ENCODE measurements around the gene ZNF483.
"Not testable (repeated sequence)": the region's sequence is repeated elsewhere in the genome, so short reads cannot be mapped to it uniquely, and the experiment has no call there.

Gene ZNF483

GRCh38 chr9:111525056-111525977, at the start of gene ZNF483:
TSS of gene ZNF483 (plus strand) at chr9:111525179. CDS start at chr9:111527396, 2,217 bp downstream.
- peak; percentile 38 to 75 for DNase-seq (ENCODE audit: low spot score in 2 of 2)
- peaks cover 16% of the 10 kb centered on the region for H3K36me3 Mint-ChIP-seq
- H3K27ac Mint-ChIP-seq = peak within 1 kb of the TSS; percentile 93
- ATAC-seq = peak; percentile 67
- H3K4me1 Mint-ChIP-seq = peaks cover 28% of the 10 kb centered on the region
- H3K9me3 Mint-ChIP-seq = peaks cover 2% of the 10 kb centered on the region
- H3K4me3 Mint-ChIP-seq = peak within 1 kb of the TSS; percentile 87

- Mint-ChIP-seq H3K4me3 (no peak overlapping the region), H3K36me3 (no peaks in the 10 kb centered on the region), H3K27ac (no peak overlapping the region), H3K4me1 (peaks cover 57% of the 10 kb centered on the region), H3K9me3 (no peaks in the 10 kb centered on the region)
- no peak for DNase-seq (ENCODE audit: low spot score in 2 of 2)
- no peak for ATAC-seq
Measured at GRCh38 chr9:111475195-111475594, 49.8 kb upstream of the ZNF483 start.

- H3K4me3 Mint-ChIP-seq = no peak overlapping the region
- H3K4me1 Mint-ChIP-seq = peaks cover 61% of the 10 kb centered on the region
- no peak for DNase-seq (ENCODE audit: low spot score in 2 of 2)
- peaks cover 20% of the 10 kb centered on the region for H3K36me3 Mint-ChIP-seq
- no peaks in the 10 kb centered on the region for H3K9me3 Mint-ChIP-seq
- no peak overlapping the region for H3K27ac Mint-ChIP-seq
- ATAC-seq = no peak
Measured at GRCh38 chr9:111477677-111478076, 47.3 kb upstream of the ZNF483 start.

- DNase-seq (ENCODE audit: low spot score in 2 of 2) = no peak
- Mint-ChIP-seq H3K27ac (peak overlapping the region; percentile 72), H3K9me3 (no peaks in the 10 kb centered on the region), H3K4me3 (peak overlapping the region; percentile 75), H3K36me3 (peaks cover 21% of the 10 kb centered on the region), H3K4me1 (peaks cover 43% of the 10 kb centered on the region)
- no peak for ATAC-seq
Measured at GRCh38 chr9:111481885-111482636, 42.9 kb upstream of the ZNF483 start.

- H3K27ac Mint-ChIP-seq = peak overlapping the region; percentile 72
- H3K9me3 Mint-ChIP-seq = no peaks in the 10 kb centered on the region
- peak; percentile 51 to 84 for DNase-seq (ENCODE audit: low spot score in 2 of 2)
- peak; percentile 56 for ATAC-seq
- peaks cover 35% of the 10 kb centered on the region for H3K4me1 Mint-ChIP-seq
- peak overlapping the region; percentile 75 for H3K4me3 Mint-ChIP-seq
- H3K36me3 Mint-ChIP-seq = peaks cover 21% of the 10 kb centered on the region
Measured at GRCh38 chr9:111482694-111483438, 42.1 kb upstream of the ZNF483 start.

- H3K36me3 Mint-ChIP-seq = peaks cover 21% of the 10 kb centered on the region
- H3K9me3 Mint-ChIP-seq = no peaks in the 10 kb centered on the region
- ATAC-seq (peak; percentile 53), DNase-seq (ENCODE audit: low spot score in 2 of 2) (no peak)
- peak overlapping the region; percentile 75 for H3K4me3 Mint-ChIP-seq
- no peak overlapping the region for H3K27ac Mint-ChIP-seq
- peaks cover 34% of the 10 kb centered on the region for H3K4me1 Mint-ChIP-seq
Measured at GRCh38 chr9:111483439-111483857, 41.5 kb upstream of the ZNF483 start.

GRCh38 chr9:111483858-111484571, 41.0 kb upstream of the ZNF483 start, which contains the start of gene ECPAS:
TSS of gene ECPAS (minus strand) at chr9:111484383. CDS start at chr9:111472918, 11,465 bp downstream.
- ATAC-seq (peak; percentile 85), DNase-seq (ENCODE audit: low spot score in 2 of 2) (peak; percentile 59 to 89)
- H3K9me3 Mint-ChIP-seq = no peaks in the 10 kb centered on the region
- H3K4me1 Mint-ChIP-seq = peaks cover 28% of the 10 kb centered on the region
- H3K4me3 Mint-ChIP-seq = peak within 1 kb of the TSS; percentile 75
- H3K27ac Mint-ChIP-seq = peak within 1 kb of the TSS; percentile 79
- H3K36me3 Mint-ChIP-seq = peaks cover 21% of the 10 kb centered on the region

GRCh38 chr9:111484572-111484894, 40.4 kb upstream of the ZNF483 start:
- Mint-ChIP-seq H3K27ac (peak overlapping the region; percentile 79), H3K36me3 (peaks cover 21% of the 10 kb centered on the region), H3K4me3 (peak overlapping the region; percentile 71), H3K4me1 (peaks cover 26% of the 10 kb centered on the region), H3K9me3 (no peaks in the 10 kb centered on the region)
- no peak for ATAC-seq
- no peak for DNase-seq (ENCODE audit: low spot score in 2 of 2)

GRCh38 chr9:111497196-111497595, 27.8 kb upstream of the ZNF483 start:
- not testable (repeated sequence) for H3K4me3 Mint-ChIP-seq; H3K36me3 Mint-ChIP-seq; H3K9me3 Mint-ChIP-seq; H3K4me1 Mint-ChIP-seq; ATAC-seq; H3K27ac Mint-ChIP-seq; DNase-seq (ENCODE audit: low spot score in 2 of 2)

- H3K36me3 Mint-ChIP-seq = no peaks in the 10 kb centered on the region
- DNase-seq (ENCODE audit: low spot score in 2 of 2) = no peak
- no peak overlapping the region for H3K27ac Mint-ChIP-seq
- no peaks in the 10 kb centered on the region for H3K9me3 Mint-ChIP-seq
- H3K4me1 Mint-ChIP-seq = no peaks in the 10 kb centered on the region
- H3K4me3 Mint-ChIP-seq = no peak overlapping the region
- no peak for ATAC-seq
Measured at GRCh38 chr9:111501005-111501562, 23.9 kb upstream of the ZNF483 start.

- H3K4me3 Mint-ChIP-seq = no peak overlapping the region
- DNase-seq (ENCODE audit: low spot score in 2 of 2) = no peak
- no peaks in the 10 kb centered on the region for H3K36me3 Mint-ChIP-seq
- no peaks in the 10 kb centered on the region for H3K4me1 Mint-ChIP-seq
- no peaks in the 10 kb centered on the region for H3K9me3 Mint-ChIP-seq
- no peak overlapping the region for H3K27ac Mint-ChIP-seq
- no peak for ATAC-seq
Measured at GRCh38 chr9:111501648-111502047, 23.3 kb upstream of the ZNF483 start.

- Mint-ChIP-seq H3K36me3 (no peaks in the 10 kb centered on the region), H3K9me3 (no peaks in the 10 kb centered on the region), H3K27ac (no peak overlapping the region), H3K4me1 (no peaks in the 10 kb centered on the region), H3K4me3 (no peak overlapping the region)
- DNase-seq (ENCODE audit: low spot score in 2 of 2) (no peak), ATAC-seq (no peak)
Measured at GRCh38 chr9:111502506-111502905, 22.5 kb upstream of the ZNF483 start.

GRCh38 chr9:111511581-111511980, 13.4 kb upstream of the ZNF483 start:
- DNase-seq (ENCODE audit: low spot score in 2 of 2); ATAC-seq; H3K4me1 Mint-ChIP-seq; H3K9me3 Mint-ChIP-seq; H3K4me3 Mint-ChIP-seq; H3K27ac Mint-ChIP-seq; H3K36me3 Mint-ChIP-seq: not testable (repeated sequence)

GRCh38 chr9:111514967-111515366, 10.0 kb upstream of the ZNF483 start:
- Mint-ChIP-seq H3K9me3 (peaks cover 3% of the 10 kb centered on the region), H3K4me3 (no peak overlapping the region)
- peak; percentile 78 for ATAC-seq

More at GRCh38 chr9:111514967-111515366, 10.0 kb upstream of the ZNF483 start:
- peaks cover 4% of the 10 kb centered on the region for H3K4me1 Mint-ChIP-seq
- H3K27ac Mint-ChIP-seq = no peak overlapping the region
- DNase-seq (ENCODE audit: low spot score in 2 of 2) = no peak
- no peaks in the 10 kb centered on the region for H3K36me3 Mint-ChIP-seq

Measured in stimulated activated effector memory CD8-positive, alpha-beta T cell treated with anti-CD3 and anti-CD28 coated beads, Interleukin-12 subunit alpha, Interleukin-12 subunit beta, amount 100 ng/mL, for 72 hours (primary cell).